Adrenal gland (tissue), 12 donors: ENCODE data around the gene TMEM150C. TPM values are rescaled to one million over a fixed set of nuclear protein-coding genes. Genes with fewer than 3 reads are reported as not detected.

Experiments
- DNase-seq, 7 donors: peaks; one replicate each; pipeline ENCODE4 v3.0.0-alpha.2; 2019 to 2020
- H3K27ac ChIP-seq, 5 donors: fragments of 200-600 bp; sonication (generic) in 4 of 5; 1 replicate in 3 of 5; 2 replicates in 2 of 5; pipeline versions ENCODE4 v1.5.1 to v1.8.0; 2016 to 2020; ENCODE audit warnings: mild to moderate bottlenecking in 1 of 5
- H3K27me3 ChIP-seq: fragments of 200-600 bp; 2 replicates; pipeline ENCODE4 v1.8.0; 2021
- H3K36me3 ChIP-seq, 2 donors: fragments of 200-600 bp; replicated peaks in 1 of 2; 1 replicate in 1 of 2; 2 replicates in 1 of 2; pipeline versions ENCODE4 v1.5.1 to v1.8.0; 2018 to 2022
- H3K4me1 ChIP-seq, 2 donors: fragments of 200-600 bp; replicated peaks in 1 of 2; 1 replicate in 1 of 2; 2 replicates in 1 of 2; pipeline versions ENCODE4 v1.5.1 to v1.8.0; 2018 to 2021
- H3K4me3 ChIP-seq, 4 donors: fragments of 200-600 bp; sonication (generic) in 3 of 4; one replicate each; pipeline ENCODE4 v1.5.1; 2016 to 2018
- H3K9me3 ChIP-seq, 3 donors: fragments of 200-600 bp; sonication (generic) in 1 of 3; replicated peaks in 1 of 3; 1 replicate in 2 of 3; 2 replicates in 1 of 3; pipeline versions ENCODE4 v1.5.1 to v1.8.0; 2016 to 2021
- CTCF ChIP-seq, 6 experiments: fragments of 450-650 bp in 4 of 6; fragments of 200-600 bp in 2 of 6; sonication (generic) in 1 of 6; IDR thresholded peaks; 1 replicate in 5 of 6; 2 replicates in 1 of 6; pipeline versions ENCODE4 v1.5.1 to v1.8.0; 2016 to 2021; ENCODE audit warnings: antibody characterized with exemption in 6 of 6, mild to moderate bottlenecking in 2 of 6, moderate library complexity in 1 of 6
- POLR2A ChIP-seq, 2 donors: fragments of 450-650 bp; IDR thresholded peaks; one replicate each; pipeline ENCODE4 v1.6.1; 2017; ENCODE audit warnings: antibody characterized with exemption in 2 of 2, mild to moderate bottlenecking in 2 of 2, moderate library complexity in 1 of 2
- WGBS, 4 donors: extraction: QIAGEN DNeasy Blood & Tissue Kit in 2 of 4; methylation state at CpG; one replicate each; pipeline versions ENCODE4 v1.1.5 to v1.1.7; 2013 to 2017; 5-methylcytosine and 5-hydroxymethylcytosine counted together
- intact Hi-C, 2 donors: fragments of 100-400 bp; cut with DNase I; formaldehyde crosslinking; loops; one replicate each; pipeline versions ENCODE4 v1.14.1 to v1.15.0; 2022 to 2023
- polyA plus RNA-seq, 3 donors: library from polyadenylated mRNA; stranded (reverse); fragments of 200-250 nt in 2 of 3; fragments of 350-450 nt in 1 of 3; fragmentation: Illumina TruSeq in 1 of 3; extraction: RNeasy Lipid Tissue Mini Kit (QIAGEN cat#74804) in 1 of 3; gene quantifications; one replicate each; pipeline ENCODE4 v1.2.3, GENCODE V29; 2013 to 2014
- total RNA-seq, 9 donors: library from RNA; depleted of rRNA in 4 of 9; stranded (reverse); fragments of >200 nt in 4 of 9; fragments of 120-200 nt in 1 of 9; fragmentation: NEBNext Ultra II Directional in 1 of 9; extraction: Animal tissue kit (Norgen Biotek cat#: 25700) in 1 of 9; gene quantifications; one replicate each; pipeline versions ENCODE4 v1.1.0 to v1.2.4, GENCODE V29; 2013 to 2023
- donor health status: healthy with polysubstance abuse.
- donor health status: Bipolar disorder and iron deficiency.
- donor health status: DM: yes; HTN: yes; CAD: no.
- donor health status: DM: no; HTN: no; CAD: no.
- donor health status: DM: no; HTN: no; CAD: no.
- donor health status: DM: yes; HTN: yes; CAD: no.

Gene TMEM150C
- total and polyA plus RNA-seq, 12 donors, result 8.0 to 254 (median 76.0) TPM

DNA sequence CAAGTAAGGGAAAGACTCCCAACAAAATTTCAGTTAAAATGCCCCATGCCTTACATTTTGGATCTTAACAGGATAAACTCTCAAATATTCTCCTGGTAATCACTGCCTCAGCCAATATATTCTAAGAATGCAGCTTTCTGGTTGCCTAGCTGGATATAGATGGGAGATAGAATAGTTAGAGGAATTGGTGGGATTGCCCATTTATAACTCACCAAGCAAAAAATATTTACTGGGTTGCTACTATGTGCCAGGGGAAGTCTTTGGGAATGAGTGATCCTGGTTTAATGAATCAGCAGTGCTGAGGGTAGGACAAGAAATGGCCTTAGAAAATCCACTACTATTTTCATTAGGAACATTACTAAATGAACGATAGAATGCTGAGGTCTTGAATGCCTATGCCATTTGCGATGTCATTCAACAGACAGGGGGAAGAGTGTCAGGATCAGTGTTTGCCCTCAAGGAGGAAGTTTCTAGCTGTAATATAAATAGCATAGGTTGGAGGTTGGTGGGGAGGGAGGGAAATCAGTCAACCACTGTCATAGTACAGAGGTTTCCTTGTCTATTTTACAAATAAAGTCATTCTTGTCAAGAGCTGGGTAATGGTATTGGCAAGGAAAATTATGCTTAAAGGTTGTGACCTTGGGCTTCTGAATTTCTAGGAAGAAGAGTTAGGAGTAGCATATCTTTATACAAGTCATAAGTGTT, 67.9 kb downstream of the TMEM150C start:
- Histone ChIP-seq H3K4me3 (no peak overlapping the region), H3K27me3 (no peaks in the 10 kb centered on the region), H3K4me1 (no peaks in the 10 kb centered on the region), H3K36me3 (no peaks in the 10 kb centered on the region), H3K9me3 (no peaks in the 10 kb centered on the region), H3K27ac (no peak overlapping the region)
- WGBS, 4 donors, result 60 to 88% (median 77%) methylated on average over 2 of the region's 2 CpGs
- TF ChIP-seq POLR2A (IDR thresholded peaks at IDR 0.05) (no peak), CTCF (IDR thresholded peaks at IDR 0.05) (no peak)
- intact Hi-C loops, result no loop called here
- DNase-seq, result no peak

DNA sequence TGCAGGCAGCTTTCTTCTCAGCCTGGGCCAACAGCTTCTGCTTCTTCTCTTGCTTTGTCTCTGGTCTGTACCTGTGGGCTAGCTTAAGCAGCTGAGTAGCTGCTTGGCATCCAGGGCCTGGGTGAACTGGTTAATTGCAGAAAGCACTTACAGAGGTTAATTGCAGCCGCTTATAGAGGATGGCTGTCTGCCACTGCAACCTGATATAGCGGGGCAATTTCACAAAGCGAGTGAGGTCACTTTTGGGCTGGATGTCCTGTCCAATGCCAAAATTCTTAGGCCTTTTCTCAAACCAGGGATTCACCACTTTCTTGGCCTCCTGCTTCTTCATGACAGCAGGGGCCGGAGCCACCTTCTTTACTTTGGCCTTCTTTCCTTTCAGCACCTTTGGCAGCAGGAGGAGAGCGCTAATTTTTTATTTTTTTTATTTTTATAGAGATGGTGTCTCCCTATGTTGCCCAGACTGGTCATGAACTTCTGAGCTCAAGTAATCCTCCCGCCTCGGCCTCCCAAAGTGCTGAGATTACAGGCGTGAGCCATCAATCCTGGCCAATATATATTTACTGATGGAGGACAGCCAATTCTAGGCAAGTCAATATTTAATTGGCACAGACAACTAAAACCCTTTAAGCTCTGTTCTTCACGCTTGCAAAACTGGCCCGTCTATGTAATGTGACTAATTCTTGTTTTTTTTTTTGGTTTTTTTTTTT, 70.4 kb downstream of the TMEM150C start:
- Histone ChIP-seq H3K4me3 (no peak overlapping the region), H3K9me3 (no peaks in the 10 kb centered on the region), H3K27me3 (no peaks in the 10 kb centered on the region), H3K27ac (no peak overlapping the region), H3K4me1 (no peaks in the 10 kb centered on the region), H3K36me3 (no peaks in the 10 kb centered on the region)
- no peak for TF ChIP-seq CTCF (IDR thresholded peaks at IDR 0.05)
- no peak for TF ChIP-seq POLR2A (IDR thresholded peaks at IDR 0.05)
- DNase-seq, result no peak
- intact Hi-C loops, result no loop called here
- 85 to 91% (median 88%) methylated on average over 10 of the region's 10 CpGs for WGBS, 4 donors

- DNase-seq, result no peak
- H3K36me3 ChIP-seq, result no peaks in the 10 kb centered on the region
- no peaks in the 10 kb centered on the region for H3K9me3 ChIP-seq
- H3K4me1 ChIP-seq, result no peaks in the 10 kb centered on the region
- H3K27me3 ChIP-seq, result no peaks in the 10 kb centered on the region
- intact Hi-C loops, result no loop called here
- H3K4me3 ChIP-seq, result no peak overlapping the region
- TF ChIP-seq CTCF (IDR thresholded peaks at IDR 0.05) (no peak), POLR2A (IDR thresholded peaks at IDR 0.05) (no peak)
- H3K27ac ChIP-seq, result no peak overlapping the region
- 30 to 43% (median 33%) methylated on average over 8 of the region's 8 CpGs for WGBS, 4 donors
Measured at GRCh38 chr4:82489987-82490386, 71.8 kb downstream of the TMEM150C start.

GRCh38 chr4:82489076-82489475, 72.7 kb downstream of the TMEM150C start:
- no peak overlapping the region for H3K27ac ChIP-seq
- no peaks in the 10 kb centered on the region for H3K9me3 ChIP-seq
- no peaks in the 10 kb centered on the region for H3K4me1 ChIP-seq
- H3K27me3 ChIP-seq, result no peaks in the 10 kb centered on the region
- no peak overlapping the region for H3K4me3 ChIP-seq
- no peak for DNase-seq
- WGBS, 4 donors, result 89 to 100% (median 100%) methylated on average over 1 of the region's 1 CpG
- intact Hi-C loops, result no loop called here
- H3K36me3 ChIP-seq, result no peaks in the 10 kb centered on the region
- no peak for TF ChIP-seq CTCF (IDR thresholded peaks at IDR 0.05)
- no peak for TF ChIP-seq POLR2A (IDR thresholded peaks at IDR 0.05)
